Hematopoietic multipotent progenitor cell treated with erythropoietin and hydrocortisone succinate and interleukin-3 and kit ligand, for 17 days (in vitro differentiated cells): ENCODE data around the gene CORO1A.
"Not testable (repeated sequence)": the region's sequence is repeated elsewhere in the genome, so short reads cannot be mapped to it uniquely, and the experiment has no call there.

ENCODE experiments used
- DNase-seq: peaks from one replicate; pipeline ENCODE4 v3.0.0-alpha.2; 2015; ENCODE audit warnings: low spot score

Gene CORO1A

DNA sequence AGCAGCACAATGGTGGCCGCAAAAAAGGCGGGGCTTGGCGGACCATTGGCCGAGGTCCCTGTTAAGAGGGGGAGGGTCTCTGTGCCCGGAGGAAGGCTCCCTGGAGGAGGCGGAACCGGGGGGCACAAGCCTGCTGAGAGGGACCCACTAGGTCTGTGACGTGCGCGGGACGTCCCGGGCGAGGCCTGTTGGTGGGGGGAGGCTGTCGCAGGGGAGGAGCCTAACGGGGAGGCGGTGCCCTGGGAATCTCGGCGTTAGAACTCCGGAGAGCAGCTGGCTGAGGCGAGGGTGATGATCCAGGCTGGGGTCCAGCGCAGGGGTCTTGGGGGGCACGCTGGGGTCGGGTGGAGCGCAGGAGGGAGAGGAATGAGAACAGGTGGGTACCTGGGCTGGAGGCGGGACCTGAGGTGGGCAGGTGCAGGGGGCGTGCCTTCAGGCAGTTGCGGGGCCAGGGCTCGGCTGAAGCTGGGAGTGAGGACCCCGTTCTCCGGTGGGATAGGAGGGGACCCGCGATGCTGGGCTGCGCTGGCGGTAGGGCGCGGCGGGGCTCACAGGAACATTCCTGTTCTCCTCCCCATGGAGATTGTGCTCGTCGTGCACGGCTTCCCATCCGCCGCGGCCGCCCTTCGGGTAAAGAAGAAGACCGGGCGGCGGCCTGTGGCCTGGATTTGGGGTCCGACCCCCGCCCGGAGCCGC is 22.3 kb downstream of the CORO1A start:
- DNase-seq: not testable (repeated sequence)

DNA sequence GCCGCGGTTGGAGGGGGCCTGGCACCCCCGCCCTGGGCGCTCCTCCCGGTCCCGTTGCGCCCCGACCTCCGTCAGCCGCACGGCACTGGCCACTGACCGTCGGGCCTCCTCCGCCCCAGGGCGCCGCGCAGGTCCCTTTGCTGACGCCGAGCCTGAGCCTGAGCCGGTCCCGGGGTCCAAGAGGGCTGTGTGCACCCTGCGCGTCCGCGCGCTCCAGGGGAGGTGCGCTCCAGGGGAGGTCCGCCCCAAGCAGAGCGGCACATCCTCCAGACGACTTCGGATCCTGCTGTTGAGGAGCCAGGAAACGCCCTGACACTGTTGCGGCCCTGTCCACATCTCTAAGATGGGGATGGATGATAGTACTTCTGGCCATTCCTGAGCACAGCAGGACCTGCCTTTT is 22.9 kb downstream of the CORO1A start:
- not testable (repeated sequence) for DNase-seq

DNA sequence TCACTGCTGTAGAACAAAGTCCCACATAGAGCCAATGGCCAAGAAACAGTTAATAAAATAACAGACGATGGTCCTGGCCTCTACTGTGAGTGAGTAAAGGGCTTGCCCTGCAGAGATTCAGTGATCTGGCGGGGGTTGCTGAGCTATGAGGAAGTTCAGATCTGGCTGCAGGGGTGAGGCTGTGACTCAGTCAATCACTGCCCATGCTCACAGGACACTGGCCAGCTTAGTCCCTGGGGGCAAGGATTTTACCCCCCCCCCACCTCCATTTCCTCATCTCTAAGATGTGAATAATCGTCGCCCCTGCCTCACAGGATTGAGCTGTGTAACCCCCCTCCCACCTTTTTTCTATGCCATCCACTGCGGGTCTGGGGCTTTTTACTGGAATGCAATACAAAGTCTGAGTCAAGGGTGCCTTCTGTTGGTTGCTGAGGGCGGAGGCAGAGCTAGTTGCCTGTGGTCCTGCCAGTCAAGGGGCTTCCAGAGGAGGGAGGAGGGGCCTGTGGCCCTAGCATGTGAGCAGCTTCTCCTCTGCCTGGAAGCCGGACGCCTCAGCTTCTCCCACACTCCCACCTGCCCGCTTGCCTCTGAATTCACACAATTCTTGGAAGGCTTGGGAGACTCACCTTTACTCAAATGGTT is 23.8 kb downstream of the CORO1A start:
- DNase-seq: not testable (repeated sequence)

DNA sequence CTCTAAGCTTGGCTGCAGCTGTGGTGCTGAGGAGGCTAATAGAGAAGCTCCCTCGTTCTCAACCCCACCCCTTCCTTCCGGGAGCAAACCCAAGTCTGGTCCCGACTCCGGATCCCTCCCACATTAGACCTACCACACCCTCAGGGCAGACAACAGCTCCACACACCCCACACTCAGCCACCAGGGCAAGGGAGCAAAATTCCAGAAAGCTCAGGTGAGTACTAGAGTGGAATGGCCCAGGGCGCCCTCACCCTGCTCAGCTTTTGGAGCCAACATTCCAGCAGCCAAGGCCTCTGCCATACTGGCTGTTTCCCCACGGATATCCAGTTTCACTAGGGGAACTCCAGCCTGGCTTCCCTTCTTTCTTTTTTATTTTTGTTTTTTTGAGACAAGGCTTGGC is 25.6 kb downstream of the CORO1A start:
- DNase-seq: not testable (repeated sequence)

DNA sequence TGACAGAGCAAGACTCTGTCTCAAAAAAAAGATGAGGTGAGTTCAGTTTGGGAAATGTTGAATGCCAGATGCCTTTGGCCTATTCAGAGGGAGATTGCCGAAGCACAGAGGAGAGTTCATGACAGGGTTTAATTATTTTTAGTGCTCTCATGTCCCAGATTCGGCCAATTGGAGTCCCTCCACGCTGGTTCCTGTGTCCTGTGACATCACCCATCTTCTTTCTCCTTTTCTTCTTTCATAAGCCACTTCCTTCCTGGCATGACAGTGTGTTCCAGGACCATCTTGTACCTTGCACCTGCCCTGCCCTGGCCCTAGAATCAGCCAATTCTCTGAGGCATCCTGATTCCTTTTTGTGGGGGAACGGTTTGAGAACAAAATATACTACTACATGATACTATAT is 28.0 kb downstream of the CORO1A start:
- not testable (repeated sequence) for DNase-seq

DNA sequence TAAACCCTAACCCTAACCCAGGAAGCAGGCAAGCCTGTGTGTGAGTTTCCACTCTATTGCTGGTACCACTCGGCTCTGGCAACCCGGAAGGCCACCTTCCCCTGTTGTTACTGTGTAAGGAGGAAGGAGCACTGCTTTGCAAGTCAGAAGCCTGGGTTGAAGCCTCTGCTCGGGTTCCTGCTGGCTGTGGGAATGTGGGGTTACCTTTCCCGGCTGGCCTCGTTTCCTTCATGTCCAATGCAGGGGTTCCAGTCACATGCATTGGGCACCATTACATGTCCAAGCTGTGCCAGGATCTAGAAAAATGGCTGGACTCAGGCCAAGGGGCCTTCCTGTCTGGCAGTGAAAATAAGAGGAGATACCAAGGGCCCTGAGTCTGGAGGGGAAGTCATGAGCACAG is 33.7 kb downstream of the CORO1A start:
- DNase-seq: not testable (repeated sequence)
